ENCODE measurements around the gene C1QTNF8. TPM values are rescaled to one million over a fixed set of nuclear protein-coding genes. Genes with fewer than 3 reads are reported as not detected.

The C1QTNF8 gene
- total RNA-seq, 1 experiment from 2014 or later = 2.9 TPM

GRCh38 chr16:1045310-1045992 lies 50.6 kb downstream of the C1QTNF8 start:
- DNase-seq (ENCODE audit: low spot score) = no peak

- DNase-seq (ENCODE audit: low spot score) = peak; percentile 28
Measured at GRCh38 chr16:1044460-1045309, 51.4 kb downstream of the C1QTNF8 start.

GRCh38 chr16:1043881-1044451 lies 52.1 kb downstream of the C1QTNF8 start:
- no peak for DNase-seq (ENCODE audit: low spot score)

GRCh38 chr16:1042866-1043265 lies 53.2 kb downstream of the C1QTNF8 start:
- DNase-seq (ENCODE audit: low spot score) = no peak

- DNase-seq (ENCODE audit: low spot score) = no peak
Measured at GRCh38 chr16:1042049-1042744, 53.8 kb downstream of the C1QTNF8 start.

- no peak for DNase-seq (ENCODE audit: low spot score)
Measured at GRCh38 chr16:1040346-1040745, 55.7 kb downstream of the C1QTNF8 start.

- no peak for DNase-seq (ENCODE audit: low spot score)
Measured at GRCh38 chr16:1039762-1040161, 56.3 kb downstream of the C1QTNF8 start.

- no peak for DNase-seq (ENCODE audit: low spot score)
Measured at GRCh38 chr16:1038932-1039331, 57.1 kb downstream of the C1QTNF8 start.

Other genes with a start within 250 kb of the C1QTNF8 start
- gene LMF1, start 125.3 kb downstream of the C1QTNF8 start, total RNA-seq (2014; rRNA removed; shearing (Covaris generic)) = 14.1 and 25.1 TPM in 2 replicates
- gene SOX8, start 114.5 kb downstream of the C1QTNF8 start, total RNA-seq (2014; rRNA removed; shearing (Covaris generic)) = 0.07 and 0.14 TPM in 2 replicates
- not detected in 2 replicates for gene SSTR5, start 23.5 kb downstream of the C1QTNF8 start, total RNA-seq (2014; rRNA removed; shearing (Covaris generic))
- gene CACNA1H, start 56.9 kb upstream of the C1QTNF8 start, total RNA-seq (2014; rRNA removed; shearing (Covaris generic)) = 2.0 and 3.4 TPM in 2 replicates
- gene TPSG1, start 129.0 kb upstream of the C1QTNF8 start, total RNA-seq (2014; rRNA removed; shearing (Covaris generic)) = 2.9 and 4.3 TPM in 2 replicates
- gene TPSB2, start 133.9 kb upstream of the C1QTNF8 start, total RNA-seq (2014; rRNA removed; shearing (Covaris generic)) = 1.1 TPM in 1 of 2 replicates, not detected in the other
- 2.1 and 4.0 TPM in 2 replicates for gene TPSAB1, start 144.5 kb upstream of the C1QTNF8 start, total RNA-seq (2014; rRNA removed; shearing (Covaris generic))
- gene TPSD1, start 159.8 kb upstream of the C1QTNF8 start, total RNA-seq (2014; rRNA removed; shearing (Covaris generic)) = not detected in 2 replicates
- 102 and 117 TPM in 2 replicates for gene UBE2I, start 213.4 kb upstream of the C1QTNF8 start, total RNA-seq (2014; rRNA removed; shearing (Covaris generic))
- gene BAIAP3, start 237.4 kb upstream of the C1QTNF8 start, total RNA-seq (2014; rRNA removed; shearing (Covaris generic)) = 2.4 and 10.3 TPM in 2 replicates

All from A172 (cell line).